ENCODE data around the gene MBD5.

MBD5 gene

GRCh38 chr2:148509288-148509902 is 488.5 kb downstream of the MBD5 start:
- DNase-seq (ENCODE audit: low read depth, low spot score) = peak; percentile 20
- no peak overlapping the region for H3K27ac ChIP-seq

DNA sequence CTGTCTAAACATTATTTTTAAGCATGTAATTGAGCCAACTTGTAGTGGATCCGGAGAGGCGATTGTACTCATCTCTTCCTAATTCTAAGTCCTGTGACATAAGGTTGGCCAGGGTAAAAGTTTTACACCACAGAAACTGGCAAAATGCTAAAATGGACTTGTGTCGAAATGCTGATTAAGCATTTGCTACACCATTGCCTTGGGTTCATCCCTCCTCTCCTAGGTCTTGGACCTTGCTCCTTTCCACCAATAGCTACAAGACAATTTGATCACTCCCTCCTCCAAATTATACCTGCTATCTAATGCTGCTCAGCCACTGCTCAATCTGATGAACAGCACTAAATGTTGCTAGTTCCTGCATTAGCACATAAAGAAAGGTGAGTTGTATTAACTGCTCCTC is 491.0 kb downstream of the MBD5 start:
- H3K27ac ChIP-seq = no peak overlapping the region
- no peak for DNase-seq (ENCODE audit: low read depth, low spot score)

- DNase-seq (ENCODE audit: low read depth, low spot score) = no peak
- H3K27ac ChIP-seq = no peak overlapping the region
Measured at GRCh38 chr2:148512501-148512900, 491.6 kb downstream of the MBD5 start.

DNA sequence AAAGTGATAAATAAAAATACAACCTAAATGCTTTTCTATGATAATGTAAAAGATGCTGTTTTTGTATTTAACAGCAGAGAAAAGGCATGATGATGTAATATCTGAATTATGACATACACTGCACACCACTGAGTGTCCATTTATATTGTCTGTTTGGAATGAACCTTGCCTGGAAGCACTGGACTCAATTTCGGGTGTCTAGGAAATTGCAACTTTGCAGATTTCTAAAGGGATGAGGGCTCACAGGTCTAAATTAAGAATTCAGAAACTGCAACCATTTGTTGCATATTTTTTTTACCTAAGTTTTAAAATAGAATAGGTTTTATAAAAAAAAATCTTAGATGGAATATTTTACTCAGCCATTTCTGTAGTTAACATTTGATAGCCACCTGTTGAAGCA is 492.5 kb downstream of the MBD5 start:
- DNase-seq (ENCODE audit: low read depth, low spot score) = no peak
- H3K27ac ChIP-seq = no peak overlapping the region

- no peak for DNase-seq (ENCODE audit: low read depth, low spot score)
- no peak overlapping the region for H3K27ac ChIP-seq
Measured at GRCh38 chr2:148515120-148515519, 494.2 kb downstream of the MBD5 start.

GRCh38 chr2:148515976-148516375 is 495.1 kb downstream of the MBD5 start:
- H3K27ac ChIP-seq = no peak overlapping the region
- DNase-seq (ENCODE audit: low read depth, low spot score) = no peak

GRCh38 chr2:148517296-148517695 is 496.4 kb downstream of the MBD5 start:
- no peak overlapping the region for H3K27ac ChIP-seq
- no peak for DNase-seq (ENCODE audit: low read depth, low spot score)

DNA sequence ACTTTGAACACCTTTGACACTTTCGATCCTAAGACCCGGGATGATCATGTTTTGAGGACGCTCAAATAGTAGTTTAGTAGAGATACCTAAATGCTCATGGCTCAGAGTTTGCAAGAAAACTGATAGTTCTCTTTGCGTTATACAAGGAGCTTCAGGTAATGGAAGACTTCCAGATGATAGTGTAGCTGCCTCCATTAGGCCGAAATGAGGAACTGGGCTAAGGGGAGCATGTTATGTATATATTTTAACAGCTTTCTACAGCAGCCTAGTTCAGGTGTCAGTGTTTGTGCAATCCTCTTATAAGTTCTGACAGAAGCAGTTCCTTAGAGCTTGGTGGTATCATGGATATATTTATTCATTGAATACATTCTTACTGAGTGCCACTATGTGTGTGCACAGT is 496.9 kb downstream of the MBD5 start:
- no peak for DNase-seq (ENCODE audit: low read depth, low spot score)
- no peak overlapping the region for H3K27ac ChIP-seq

DNA sequence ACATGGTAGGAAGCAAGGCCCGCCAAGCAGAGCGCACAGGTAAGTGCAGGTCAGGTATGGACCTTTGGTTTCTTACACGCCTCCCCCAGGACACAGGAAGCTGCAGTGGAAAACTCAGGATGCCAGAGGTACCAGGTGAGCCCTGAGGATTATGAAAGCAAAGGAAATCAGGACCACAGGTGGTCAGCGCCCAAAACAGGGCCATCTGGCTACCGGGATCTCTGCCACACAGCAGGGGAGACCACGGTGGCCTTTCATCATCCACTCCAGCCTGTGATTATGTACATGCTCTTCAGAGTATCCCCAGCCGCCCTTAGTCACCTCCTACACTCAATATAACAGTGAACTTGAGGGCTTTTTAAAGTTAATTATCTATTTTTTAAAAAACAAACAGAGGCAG is 498.1 kb downstream of the MBD5 start:
- no peak for DNase-seq (ENCODE audit: low read depth, low spot score)

GRCh38 chr2:148521181-148521580 is 500.3 kb downstream of the MBD5 start:
- no peak overlapping the region for H3K27ac ChIP-seq
- DNase-seq (ENCODE audit: low read depth, low spot score) = no peak

More for the DNA sequence above, 498.1 kb downstream of the MBD5 start:
- no peak overlapping the region for H3K27ac ChIP-seq

DNA sequence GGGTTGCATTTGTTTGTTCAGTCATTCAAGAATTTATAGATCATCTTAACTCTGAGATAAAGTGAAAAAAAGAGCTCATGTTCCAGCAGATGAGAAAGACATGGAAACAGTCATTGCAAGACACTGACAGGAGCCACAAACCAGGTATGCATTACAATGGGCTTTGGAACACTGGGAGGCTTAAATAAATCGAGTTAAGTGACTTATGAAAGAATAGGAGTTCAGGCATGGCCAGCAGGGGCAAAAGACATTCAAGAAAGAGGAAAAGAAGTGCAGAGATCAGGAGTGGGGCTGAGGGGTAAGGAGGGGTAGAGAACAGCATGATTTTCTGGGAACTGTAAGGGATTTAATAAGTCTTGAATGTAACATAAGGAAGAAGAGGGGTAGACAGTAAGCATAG is 502.4 kb downstream of the MBD5 start:
- H3K27ac ChIP-seq = no peak overlapping the region
- no peak for DNase-seq (ENCODE audit: low read depth, low spot score)

GRCh38 chr2:148524519-148524919 is 503.6 kb downstream of the MBD5 start:
- DNase-seq (ENCODE audit: low read depth, low spot score) = no peak
- no peak overlapping the region for H3K27ac ChIP-seq

DNA sequence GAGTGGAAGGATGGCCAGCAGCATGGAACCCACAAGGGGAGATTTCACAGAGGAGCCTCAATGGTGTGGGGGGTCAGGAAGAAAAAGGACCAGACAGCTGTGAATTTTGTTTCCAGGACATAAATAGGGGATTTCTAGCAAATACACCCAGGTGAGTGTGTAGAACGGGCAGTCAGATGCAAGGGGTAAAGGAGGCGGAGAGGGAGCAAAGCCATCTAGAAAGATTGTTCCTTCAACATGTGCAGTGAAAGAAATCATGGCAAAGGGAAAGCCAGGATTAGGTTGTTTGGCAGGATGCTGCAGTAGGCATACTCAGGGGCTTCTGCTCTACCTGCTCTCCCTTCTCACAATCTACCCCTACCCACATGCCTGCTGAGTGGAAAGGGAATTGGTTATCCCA is 504.2 kb downstream of the MBD5 start:
- no peak overlapping the region for H3K27ac ChIP-seq
- DNase-seq (ENCODE audit: low read depth, low spot score) = no peak

- no peak for DNase-seq (ENCODE audit: low read depth, low spot score)
- no peak overlapping the region for H3K27ac ChIP-seq
Measured at GRCh38 chr2:148526509-148527346, 505.8 kb downstream of the MBD5 start.

- no peak overlapping the region for H3K27ac ChIP-seq
Measured at GRCh38 chr2:148527488-148528340, 506.8 kb downstream of the MBD5 start.

DNA sequence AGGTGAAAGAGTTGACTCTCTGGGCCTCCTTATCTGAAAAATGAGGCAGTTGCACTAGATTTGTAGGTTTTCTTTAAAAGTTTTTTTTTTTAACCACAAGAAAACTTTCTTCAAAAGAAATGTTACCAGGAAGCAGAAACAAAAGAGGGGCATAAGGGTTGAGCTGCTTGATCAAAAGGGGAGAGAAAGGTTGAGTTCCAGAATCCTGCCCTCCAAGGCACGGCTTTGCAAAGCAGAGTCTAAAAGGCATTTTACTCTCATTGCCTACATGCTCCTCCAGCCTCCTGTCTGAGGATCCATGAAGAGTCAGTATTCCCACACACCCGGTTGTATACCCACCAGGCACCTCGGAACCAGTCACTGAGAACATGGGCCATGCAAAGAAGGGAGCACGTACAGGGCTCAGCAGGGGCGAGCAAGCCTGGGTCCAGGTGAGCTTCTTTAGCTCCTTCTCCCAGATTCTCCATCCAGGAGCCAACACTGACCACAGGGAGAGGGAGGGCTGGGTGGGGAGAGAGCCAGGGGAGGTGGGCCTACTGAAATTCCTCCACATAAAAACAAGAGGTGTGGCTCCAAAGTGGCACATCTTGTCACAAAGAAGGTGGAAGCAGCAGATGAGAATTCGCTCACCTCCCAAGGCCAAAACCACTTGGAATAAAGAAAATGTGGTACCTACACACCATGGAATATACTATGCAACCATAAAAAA is 507.6 kb downstream of the MBD5 start:
- no peak for DNase-seq (ENCODE audit: low read depth, low spot score)
- no peak overlapping the region for H3K27ac ChIP-seq

More at GRCh38 chr2:148527488-148528340, 506.8 kb downstream of the MBD5 start:
- DNase-seq (ENCODE audit: low read depth, low spot score) = no peak

DNA sequence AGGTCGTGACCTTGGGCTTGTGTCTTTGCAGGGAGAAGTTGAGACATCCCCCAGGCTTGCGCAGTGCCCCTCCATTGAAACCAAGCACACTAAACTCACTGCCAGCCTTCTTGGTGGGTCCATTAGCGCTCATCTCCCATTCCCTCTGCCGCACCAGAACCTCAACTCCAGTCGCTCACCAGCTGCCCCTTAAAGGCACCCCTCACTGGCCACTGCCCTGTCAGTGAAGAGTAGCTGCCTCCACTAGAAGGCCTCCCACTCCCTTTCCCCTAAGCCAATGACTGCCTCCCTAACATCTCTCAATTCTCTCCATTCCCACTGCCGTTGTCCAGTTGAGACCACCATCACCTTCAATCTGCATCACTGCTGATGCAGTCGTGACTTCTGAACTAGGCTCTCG is 508.9 kb downstream of the MBD5 start:
- no peak for DNase-seq (ENCODE audit: low read depth, low spot score)
- no peak overlapping the region for H3K27ac ChIP-seq

DNA sequence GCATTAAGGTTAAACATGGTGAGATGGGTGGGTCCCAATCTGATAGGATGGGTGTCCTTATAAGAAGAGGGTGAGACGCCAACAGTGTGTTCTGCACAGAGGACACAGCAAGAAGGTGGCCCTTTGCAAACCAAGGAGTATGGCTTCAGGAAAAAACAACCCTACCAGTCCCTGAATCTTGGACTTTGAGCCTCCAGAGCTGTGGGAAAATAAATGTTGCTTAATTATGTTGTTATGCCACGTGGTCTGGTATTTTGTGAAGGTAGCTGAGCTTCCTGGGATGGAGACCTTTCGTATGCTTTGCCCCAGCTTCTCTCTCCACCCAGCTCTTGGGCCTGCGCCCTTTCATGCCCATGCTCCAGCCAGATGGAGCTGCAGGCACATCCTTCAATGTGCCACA is 509.5 kb downstream of the MBD5 start:
- DNase-seq (ENCODE audit: low read depth, low spot score) = no peak
- H3K27ac ChIP-seq = no peak overlapping the region

- no peak overlapping the region for H3K27ac ChIP-seq
- no peak for DNase-seq (ENCODE audit: low read depth, low spot score)
Measured at GRCh38 chr2:148531235-148531634, 510.3 kb downstream of the MBD5 start.

- DNase-seq (ENCODE audit: low read depth, low spot score) = no peak
- no peak overlapping the region for H3K27ac ChIP-seq
Measured at GRCh38 chr2:148531669-148532428, 511.0 kb downstream of the MBD5 start.

Data from epithelial cell of prostate (primary cell).